GM23338 (cell line): ENCODE data around the gene LRCH2. TPM values are rescaled to one million over a fixed set of nuclear protein-coding genes. Genes with fewer than 3 reads are reported as not detected.

ENCODE experiments used
- ATAC-seq: fragments of 200-7000 bp; cut with Tn5 transposase; 3 replicates; pipeline ENCODE4 v1.9.1; 2020
- DNase-seq: peaks from one replicate; pipeline ENCODE4 v3.0.0-alpha.2; 2015; ENCODE audit warnings: low spot score
- H2AFZ ChIP-seq: fragments of 200-600 bp; sonication (generic); 2 replicates; pipeline ENCODE4 v1.8.0; 2016; ENCODE audit warnings: antibody characterized with exemption, mild to moderate bottlenecking, moderate library complexity
- H3F3A ChIP-seq: fragments of 200-600 bp; sonication (generic); replicated peaks from 2 replicates; pipeline ENCODE4 v1.8.0; 2017; ENCODE audit warnings: antibody characterized with exemption, mixed run types, low read depth
- H3K27ac ChIP-seq: fragments of 200-600 bp; sonication (generic); 2 replicates; pipeline ENCODE4 v1.6.1; 2016; ENCODE audit warnings: low read depth
- H3K27me3 ChIP-seq: fragments of 200-600 bp; sonication (generic); 2 replicates; pipeline ENCODE4 v1.8.0; 2016; ENCODE audit warnings: mild to moderate bottlenecking, mixed run types, moderate library complexity; ENCODE audit not compliant: insufficient read depth
- H3K36me3 ChIP-seq: fragments of 200-600 bp; sonication (generic); 2 replicates; pipeline ENCODE4 v1.8.0; 2016; ENCODE audit warnings: mild to moderate bottlenecking; ENCODE audit not compliant: insufficient read depth
- H3K4me1 ChIP-seq: fragments of 200-600 bp; sonication (generic); 2 replicates; pipeline ENCODE4 v1.8.0; 2016; ENCODE audit warnings: mild to moderate bottlenecking, moderate library complexity; ENCODE audit not compliant: insufficient read depth
- H3K4me2 ChIP-seq: fragments of 200-600 bp; sonication (generic); 2 replicates; pipeline ENCODE4 v1.7.1; 2017; ENCODE audit warnings: mixed run types
- H3K4me3 ChIP-seq: fragments of 200-600 bp; sonication (generic); 2 replicates; pipeline ENCODE4 v1.6.1; 2016; ENCODE audit warnings: mixed run types
- H3K79me2 ChIP-seq: fragments of 200-600 bp; sonication (generic); replicated peaks from 2 replicates; pipeline ENCODE4 v1.8.0; 2017; ENCODE audit warnings: mild to moderate bottlenecking; ENCODE audit not compliant: insufficient read depth
- H3K9me2 ChIP-seq: fragments of 200-600 bp; sonication (generic); 2 replicates; pipeline ENCODE4 v1.8.0; 2017; ENCODE audit not compliant: insufficient read depth
- H4K20me1 ChIP-seq: fragments of 200-600 bp; sonication (generic); replicated peaks from 2 replicates; pipeline ENCODE4 v1.8.0; 2017; ENCODE audit warnings: mild to moderate bottlenecking; ENCODE audit not compliant: insufficient read depth
- H3K27ac Mint-ChIP-seq: 2 replicates; pipeline ENCODE4 v1.8.0; 2020; ENCODE audit warnings: inconsistent platforms, mild to moderate bottlenecking, moderate library complexity, mixed read lengths
- H3K27me3 Mint-ChIP-seq: 3 replicates; pipeline ENCODE4 v1.8.0; 2022; ENCODE audit warnings: low read depth, mild to moderate bottlenecking, moderate library complexity, mixed read lengths, inconsistent platforms; ENCODE audit not compliant: insufficient read depth, poor library complexity
- H3K36me3 Mint-ChIP-seq: 3 replicates; pipeline ENCODE4 v1.8.0; 2021; ENCODE audit warnings: low read depth, mild to moderate bottlenecking, inconsistent platforms, moderate library complexity, mixed read lengths
- H3K4me1 Mint-ChIP-seq: 3 replicates; pipeline ENCODE4 v1.8.0; 2020; ENCODE audit warnings: mild to moderate bottlenecking, inconsistent platforms, mixed read lengths
- H3K4me3 Mint-ChIP-seq: 3 replicates; pipeline ENCODE4 v1.8.0; 2021; ENCODE audit warnings: moderate library complexity, mild to moderate bottlenecking, inconsistent platforms, mixed read lengths
- H3K9me3 Mint-ChIP-seq: 3 replicates; pipeline ENCODE4 v1.8.0; 2020; ENCODE audit warnings: moderate library complexity, mild to moderate bottlenecking, inconsistent platforms, mixed read lengths
- CREB1 ChIP-seq: fragments of 250-450 bp; sonication (Bioruptor Pico); IDR thresholded peaks from 2 replicates; pipeline ENCODE4 v1.5.0; 2020; ENCODE audit warnings: low read depth, mild to moderate bottlenecking, moderate library complexity
- CTCF ChIP-seq, 2 experiments: fragments of 200-600 bp in 1 of 2; sonication (generic) in 1 of 2; conservative IDR thresholded peaks; 2 replicates each; pipeline versions ENCODE4 v1.5.1 to v1.6.1; 2016 to 2017; ENCODE audit warnings: antibody characterized with exemption in 2 of 2, low read depth in 2 of 2, mild to moderate bottlenecking in 2 of 2, moderate library complexity in 1 of 2
- EZH2 ChIP-seq: fragments of 200-600 bp; sonication (generic); IDR thresholded peaks from one replicate; pipeline ENCODE4 v1.8.0; 2017; ENCODE audit warnings: antibody characterized with exemption, mild to moderate bottlenecking, low read depth; ENCODE audit not compliant: unreplicated experiment
- EZH2phosphoT487 ChIP-seq: fragments of 200-600 bp; sonication (generic); IDR thresholded peaks from one replicate; pipeline ENCODE4 v1.8.1; 2018; ENCODE audit warnings: antibody characterized with exemption; ENCODE audit not compliant: unreplicated experiment
- JUNB ChIP-seq: IDR thresholded peaks from one replicate; pipeline ENCODE4 v1.6.1; 2016; ENCODE audit warnings: antibody characterized with exemption; ENCODE audit not compliant: unreplicated experiment
- NANOG ChIP-seq: IDR thresholded peaks from 2 replicates; pipeline ENCODE4 v1.6.1; 2016; ENCODE audit warnings: antibody characterized with exemption, borderline replicate concordance
- POLR2AphosphoS5 ChIP-seq: IDR thresholded peaks from 2 replicates; pipeline ENCODE4 v1.6.1; 2016; ENCODE audit warnings: antibody characterized with exemption, low read depth
- REST ChIP-seq: IDR thresholded peaks from one replicate; pipeline ENCODE4 v1.6.1; 2018; ENCODE audit warnings: antibody characterized with exemption; ENCODE audit not compliant: unreplicated experiment
- STAT1 ChIP-seq: IDR thresholded peaks from one replicate; pipeline ENCODE4 v1.6.1; 2016; ENCODE audit warnings: antibody characterized with exemption; ENCODE audit not compliant: unreplicated experiment
- ZNF114 ChIP-seq: fragments of 250-450 bp; sonication (Bioruptor Pico); IDR thresholded peaks from 2 replicates; pipeline ENCODE4 v1.5.0; 2020; ENCODE audit warnings: mild to moderate bottlenecking, moderate library complexity
- ZNF331 ChIP-seq: fragments of 250-450 bp; sonication (Bioruptor Pico); IDR thresholded peaks from 2 replicates; pipeline ENCODE4 v1.5.0; 2020; ENCODE audit warnings: low read depth, mild to moderate bottlenecking, moderate library complexity
- ZNF462 ChIP-seq: fragments of 250-450 bp; sonication (Bioruptor Pico); IDR thresholded peaks from 2 replicates; pipeline ENCODE4 v1.5.0; 2020; ENCODE audit warnings: mild to moderate bottlenecking, moderate library complexity
- polyA plus RNA-seq: library from polyadenylated mRNA; unstranded; fragments of >200 nt; fragmentation: Nextera tagmentation; extraction: Ambion mirVana; gene quantifications from 2 replicates; pipeline ENCODE4 v1.2.1, GENCODE V29; 2016
- total RNA-seq: library from RNA; depleted of rRNA; stranded (reverse); fragments of >200 nt; shearing (Covaris generic); gene quantifications from 2 replicates; pipeline ENCODE4 v1.2.3, GENCODE V29; 2014
- TF ChIP-seq, protein P1 (sequence below): IDR thresholded peaks from 2 replicates; pipeline ENCODE4 v1.6.1; 2016; ENCODE audit warnings: antibody characterized with exemption

LRCH2 gene
- total and polyA plus RNA-seq, 2 experiments from 2014 or later: 2.5 to 8.6 TPM

- ATAC-seq: no peak
- Histone ChIP-seq H3K27ac (no peak overlapping the region), H3K4me2 (no peak overlapping the region), H3K27me3 (no peaks in the 10 kb centered on the region), H4K20me1 (no peaks in the 10 kb centered on the region), H3F3A (no peaks in the 10 kb centered on the region), H3K79me2 (no peaks in the 10 kb centered on the region), H2AFZ (no peak overlapping the region), H3K4me1 (no peaks in the 10 kb centered on the region), H3K36me3 (no peaks in the 10 kb centered on the region), H3K9me2 (no peaks in the 10 kb centered on the region), H3K4me3 (no peak overlapping the region)
- H3K4me3 Mint-ChIP-seq: no peak overlapping the region
- peaks cover 3% of the 10 kb centered on the region; the same call in 2 of the 3 replicates for H3K9me3 Mint-ChIP-seq
- no peak for DNase-seq
- H3K27me3 Mint-ChIP-seq: peaks cover 2% of the 10 kb centered on the region
- H3K27ac Mint-ChIP-seq: no peak overlapping the region
- peaks cover 14% of the 10 kb centered on the region for H3K36me3 Mint-ChIP-seq
- H3K4me1 Mint-ChIP-seq: no peaks in the 10 kb centered on the region
- no peak for TF ChIP-seq CTCF (conservative IDR thresholded peaks at IDR 0.05; ENCODE audit: low read depth in 2 of 2)
- no peak for TF ChIP-seq NANOG
- TF ChIP-seq EZH2: no peak
- no peak for TF ChIP-seq ZNF114 (CRISPR knock-in tag)
- TF ChIP-seq ZNF331 (CRISPR knock-in tag): no peak
- no peak for TF ChIP-seq REST
- no peak for TF ChIP-seq STAT1
- no peak for TF ChIP-seq ZNF462 (CRISPR knock-in tag)
- TF ChIP-seq CREB1: no peak
- TF ChIP-seq, protein P1, sequence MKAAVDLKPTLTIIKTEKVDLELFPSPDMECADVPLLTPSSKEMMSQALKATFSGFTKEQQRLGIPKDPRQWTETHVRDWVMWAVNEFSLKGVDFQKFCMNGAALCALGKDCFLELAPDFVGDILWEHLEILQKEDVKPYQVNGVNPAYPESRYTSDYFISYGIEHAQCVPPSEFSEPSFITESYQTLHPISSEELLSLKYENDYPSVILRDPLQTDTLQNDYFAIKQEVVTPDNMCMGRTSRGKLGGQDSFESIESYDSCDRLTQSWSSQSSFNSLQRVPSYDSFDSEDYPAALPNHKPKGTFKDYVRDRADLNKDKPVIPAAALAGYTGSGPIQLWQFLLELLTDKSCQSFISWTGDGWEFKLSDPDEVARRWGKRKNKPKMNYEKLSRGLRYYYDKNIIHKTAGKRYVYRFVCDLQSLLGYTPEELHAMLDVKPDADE: no peak
- TF ChIP-seq EZH2phosphoT487: no peak
- no peak for TF ChIP-seq JUNB
- no peak for TF ChIP-seq POLR2AphosphoS5
Measured at GRCh38 chrX:115189646-115190635, 44.0 kb downstream of the LRCH2 start.
